H9 (cell line): ENCODE results near the gene SRBD1. TPM values are rescaled to one million over a fixed set of nuclear protein-coding genes. Genes with fewer than 3 reads are reported as not detected.

Experiments
- DNase-seq: peaks from one replicate; pipeline ENCODE4 v3.0.0-alpha.2; 2017
- H2AFZ ChIP-seq: one replicate; pipeline ENCODE4 v1.6.1; 2013; ENCODE audit warnings: mild to moderate bottlenecking, low read length, control low read depth, moderate library complexity
- H2AK5ac ChIP-seq: 2 replicates; pipeline ENCODE4 v1.6.1; 2013; ENCODE audit warnings: low read length, control low read depth, mixed read lengths; ENCODE audit not compliant: insufficient read length
- H2BK120ac ChIP-seq: one replicate; pipeline ENCODE4 v1.6.1; 2013; ENCODE audit warnings: low read depth, mild to moderate bottlenecking, low read length, control low read depth, inconsistent platforms; ENCODE audit not compliant: poor library complexity, severe bottlenecking
- H2BK12ac ChIP-seq: 2 replicates; pipeline ENCODE4 v1.6.1; 2013; ENCODE audit warnings: low read length, control low read depth, mixed read lengths, low read depth; ENCODE audit not compliant: insufficient read length
- H2BK15ac ChIP-seq: 2 replicates; pipeline ENCODE4 v1.6.1; 2013; ENCODE audit warnings: low read depth, low read length, control low read depth
- H2BK20ac ChIP-seq: one replicate; pipeline ENCODE4 v1.6.1; 2013; ENCODE audit warnings: low read depth, mild to moderate bottlenecking, low read length, control low read depth, inconsistent platforms; ENCODE audit not compliant: poor library complexity, severe bottlenecking
- H2BK5ac ChIP-seq: 2 replicates; pipeline ENCODE4 v1.6.1; 2013; ENCODE audit warnings: low read length, control low read depth, mixed read lengths; ENCODE audit not compliant: insufficient read length
- H3K14ac ChIP-seq: 2 replicates; pipeline ENCODE4 v1.6.1; 2013; ENCODE audit warnings: low read length, control low read depth; ENCODE audit not compliant: insufficient read depth
- H3K18ac ChIP-seq: 2 replicates; pipeline ENCODE4 v1.6.1; 2013; ENCODE audit warnings: low read depth, mild to moderate bottlenecking, mixed read lengths, low read length, control low read depth; ENCODE audit not compliant: insufficient read length
- H3K23ac ChIP-seq: 2 replicates; pipeline ENCODE4 v1.6.1; 2013; ENCODE audit warnings: low read length, control low read depth, mixed read lengths, low read depth; ENCODE audit not compliant: insufficient read length
- H3K23me2 ChIP-seq: 2 replicates; pipeline ENCODE4 v1.6.1; 2013; ENCODE audit warnings: low read depth, mild to moderate bottlenecking, mixed read lengths, low read length, control low read depth; ENCODE audit not compliant: insufficient read length, poor library complexity, severe bottlenecking
- H3K27ac ChIP-seq: 2 replicates; pipeline ENCODE4 v1.5.1; 2013; ENCODE audit warnings: low read length, control low read depth, mixed read lengths, low read depth; ENCODE audit not compliant: insufficient read length
- H3K27me3 ChIP-seq: 2 replicates; pipeline ENCODE4 v1.6.1; 2013; ENCODE audit warnings: low read length, control low read depth, inconsistent platforms; ENCODE audit not compliant: insufficient read depth
- H3K4ac ChIP-seq: 2 replicates; pipeline ENCODE4 v1.6.1; 2013; ENCODE audit warnings: low read depth, mild to moderate bottlenecking, control low read depth, inconsistent platforms, low read length, moderate library complexity
- H3K4me1 ChIP-seq: 2 replicates; pipeline ENCODE4 v1.6.1; 2013; ENCODE audit warnings: low read length, control low read depth, inconsistent platforms; ENCODE audit not compliant: insufficient read depth
- H3K4me2 ChIP-seq: 2 replicates; pipeline ENCODE4 v1.6.1; 2013; ENCODE audit warnings: low read length, control low read depth, mixed read lengths; ENCODE audit not compliant: insufficient read length, insufficient read depth
- H3K56ac ChIP-seq: 2 replicates; pipeline ENCODE4 v1.6.1; 2013; ENCODE audit warnings: low read depth, mild to moderate bottlenecking, mixed read lengths, low read length, control low read depth; ENCODE audit not compliant: insufficient read length
- H3K79me1 ChIP-seq: 2 replicates; pipeline ENCODE4 v1.6.1; 2013; ENCODE audit warnings: low read depth, mild to moderate bottlenecking, moderate library complexity, low read length, control low read depth, inconsistent platforms; ENCODE audit not compliant: insufficient read depth, poor library complexity, severe bottlenecking
- H3K79me2 ChIP-seq: 2 replicates; pipeline ENCODE4 v1.6.1; 2013; ENCODE audit warnings: low read length, control low read depth, inconsistent platforms; ENCODE audit not compliant: insufficient read depth
- H3K9ac ChIP-seq: 2 replicates; pipeline ENCODE4 v1.6.1; 2013; ENCODE audit warnings: low read length, control low read depth, mixed read lengths; ENCODE audit not compliant: insufficient read length; ENCODE audit errors: extremely low read depth
- H3K9me3 ChIP-seq: one replicate; pipeline ENCODE4 v1.6.1; 2013; ENCODE audit warnings: low read depth, low read length, inconsistent platforms; ENCODE audit not compliant: control insufficient read depth
- H3T11ph ChIP-seq: one replicate; pipeline ENCODE4 v1.6.1; 2013; ENCODE audit warnings: mild to moderate bottlenecking, low read length, control low read depth, inconsistent platforms
- H4K20me1 ChIP-seq: one replicate; pipeline ENCODE4 v1.6.1; 2013; ENCODE audit not compliant: control insufficient read depth, insufficient read length, insufficient read depth
- H4K5ac ChIP-seq: 2 replicates; pipeline ENCODE4 v1.6.1; 2013; ENCODE audit warnings: low read depth, mild to moderate bottlenecking, mixed read lengths, low read length, control low read depth; ENCODE audit not compliant: insufficient read length
- H4K8ac ChIP-seq: replicated peaks from 2 replicates; pipeline ENCODE4 v1.6.1; 2013; ENCODE audit warnings: low read length, control low read depth, mixed read lengths, low read depth; ENCODE audit not compliant: insufficient read length
- H4K91ac ChIP-seq: 2 replicates; pipeline ENCODE4 v1.6.1; 2013; ENCODE audit warnings: low read depth, mild to moderate bottlenecking, moderate library complexity, mixed read lengths, low read length, control low read depth; ENCODE audit not compliant: insufficient read length
- H3K27ac Mint-ChIP-seq, 3 experiments: 2 replicates in 2 of 3; 3 replicates in 1 of 3; pipeline ENCODE4 v1.8.0; 2020 to 2021; ENCODE audit warnings: mixed read lengths in 3 of 3, mild to moderate bottlenecking in 1 of 3, moderate library complexity in 1 of 3
- H3K27me3 Mint-ChIP-seq: 2 replicates; pipeline ENCODE4 v1.8.0; 2021; ENCODE audit warnings: low read depth, mild to moderate bottlenecking, moderate library complexity, mixed read lengths
- H3K36me3 Mint-ChIP-seq, 3 experiments: 2 replicates in 2 of 3; 3 replicates in 1 of 3; pipeline ENCODE4 v1.8.0; 2020 to 2021; ENCODE audit warnings: low read depth in 3 of 3, mixed read lengths in 3 of 3; ENCODE audit not compliant: insufficient read depth in 1 of 3
- H3K4me1 Mint-ChIP-seq, 2 experiments: 2 replicates each; pipeline ENCODE4 v1.8.0; 2020; ENCODE audit warnings: mixed read lengths in 2 of 2
- H3K4me3 Mint-ChIP-seq, 2 experiments: 2 replicates in 1 of 2; 3 replicates in 1 of 2; pipeline ENCODE4 v1.8.0; 2020 to 2021; ENCODE audit warnings: mild to moderate bottlenecking in 2 of 2, mixed read lengths in 2 of 2, moderate library complexity in 1 of 2
- H3K9me3 Mint-ChIP-seq, 2 experiments: 2 replicates in 1 of 2; 3 replicates in 1 of 2; pipeline ENCODE4 v1.8.0; 2020; ENCODE audit warnings: mild to moderate bottlenecking in 2 of 2, mixed read lengths in 2 of 2, moderate library complexity in 1 of 2
- WGBS: extraction: QIAGEN DNeasy Blood & Tissue Kit; methylation state at CpG from one replicate; pipeline ENCODE4 v1.1.7; 2013; ENCODE audit warnings: missing lambda C conversion rate, low lambda C conversion rate, mixed read lengths; ENCODE audit not compliant: insufficient read length; ENCODE audit errors: extremely low coverage; 5-methylcytosine and 5-hydroxymethylcytosine counted together
- total RNA-seq: library from RNA; stranded (reverse); gene quantifications from 2 replicates; pipeline ENCODE4 v1.2.1, GENCODE V29; 2021
- TF ChIP-seq, protein P1 (sequence below): fragments of 200-600 bp; sonication (generic); conservative IDR thresholded peaks from 3 replicates; pipeline ENCODE4 v1.8.0; 2021; ENCODE audit warnings: antibody characterized with exemption, mild to moderate bottlenecking

The SRBD1 gene
- total RNA-seq, 1 experiment from 2014 or later = 18.3 TPM

DNA sequence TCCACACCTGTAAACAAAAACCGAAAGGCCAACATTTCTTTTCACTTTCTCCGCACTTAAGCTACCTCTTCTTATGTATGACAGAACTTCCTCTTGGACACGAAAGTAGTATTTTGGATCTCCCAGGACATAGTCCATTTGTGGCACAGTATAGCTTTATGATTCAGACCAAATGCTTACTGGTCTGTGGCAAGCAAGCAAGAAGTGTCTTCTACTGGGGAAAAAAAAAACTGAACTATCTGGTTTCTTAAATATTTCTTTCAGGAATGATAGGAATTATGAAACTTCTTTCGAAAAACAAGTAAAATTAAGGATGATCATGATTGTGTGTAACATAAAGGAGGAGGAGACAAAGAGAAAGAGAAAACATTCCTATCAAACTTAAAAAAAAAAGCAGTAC, 33.6 kb downstream of the SRBD1 start:
- H3K36me3 Mint-ChIP-seq = peaks cover 9 to 24% (median 13%) of the 10 kb centered on the region in 3 experiments; a peak in 6 of 7 replicates
- no peak overlapping the region for H2BK15ac ChIP-seq
- H2AFZ ChIP-seq = no peak overlapping the region
- H3T11ph ChIP-seq = no peak overlapping the region
- no peak overlapping the region for H4K5ac ChIP-seq
- H3K4me3 Mint-ChIP-seq = no peak overlapping the region
- no peak overlapping the region for H2BK5ac ChIP-seq
- H2AK5ac ChIP-seq = no peak overlapping the region
- H2BK20ac ChIP-seq = no peak overlapping the region
- no peak overlapping the region for H4K8ac ChIP-seq
- H3K79me2 ChIP-seq = no peaks in the 10 kb centered on the region
- H3K9me3 Mint-ChIP-seq = no peaks in the 10 kb centered on the region
- no peak overlapping the region for H4K91ac ChIP-seq
- H3K18ac ChIP-seq = no peak overlapping the region
- no peaks in the 10 kb centered on the region for H3K4me1 ChIP-seq
- no peak overlapping the region for H3K4me2 ChIP-seq
- H3K27ac ChIP-seq = no peak overlapping the region
- no peak overlapping the region for H2BK12ac ChIP-seq
- H3K4me1 Mint-ChIP-seq = peaks cover 2 to 7% of the 10 kb centered on the region in 2 experiments
- no peak overlapping the region for H2BK120ac ChIP-seq
- H3K23me2 ChIP-seq = no peaks in the 10 kb centered on the region
- H3K4ac ChIP-seq = no peak overlapping the region
- DNase-seq = no peak
- no peaks in the 10 kb centered on the region for H3K27me3 ChIP-seq
- no peaks in the 10 kb centered on the region for H3K9me3 ChIP-seq
- H3K14ac ChIP-seq = no peak overlapping the region
- no peak overlapping the region for H3K23ac ChIP-seq
- no peaks in the 10 kb centered on the region for H4K20me1 ChIP-seq
- H3K56ac ChIP-seq = no peak overlapping the region
- WGBS = 100% methylated on average over 1 of the region's 4 CpGs
- H3K27ac Mint-ChIP-seq = no peak overlapping the region
- TF ChIP-seq, protein P1, sequence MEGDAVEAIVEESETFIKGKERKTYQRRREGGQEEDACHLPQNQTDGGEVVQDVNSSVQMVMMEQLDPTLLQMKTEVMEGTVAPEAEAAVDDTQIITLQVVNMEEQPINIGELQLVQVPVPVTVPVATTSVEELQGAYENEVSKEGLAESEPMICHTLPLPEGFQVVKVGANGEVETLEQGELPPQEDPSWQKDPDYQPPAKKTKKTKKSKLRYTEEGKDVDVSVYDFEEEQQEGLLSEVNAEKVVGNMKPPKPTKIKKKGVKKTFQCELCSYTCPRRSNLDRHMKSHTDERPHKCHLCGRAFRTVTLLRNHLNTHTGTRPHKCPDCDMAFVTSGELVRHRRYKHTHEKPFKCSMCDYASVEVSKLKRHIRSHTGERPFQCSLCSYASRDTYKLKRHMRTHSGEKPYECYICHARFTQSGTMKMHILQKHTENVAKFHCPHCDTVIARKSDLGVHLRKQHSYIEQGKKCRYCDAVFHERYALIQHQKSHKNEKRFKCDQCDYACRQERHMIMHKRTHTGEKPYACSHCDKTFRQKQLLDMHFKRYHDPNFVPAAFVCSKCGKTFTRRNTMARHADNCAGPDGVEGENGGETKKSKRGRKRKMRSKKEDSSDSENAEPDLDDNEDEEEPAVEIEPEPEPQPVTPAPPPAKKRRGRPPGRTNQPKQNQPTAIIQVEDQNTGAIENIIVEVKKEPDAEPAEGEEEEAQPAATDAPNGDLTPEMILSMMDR = no peak
- no peak overlapping the region for H3K9ac ChIP-seq
- no peaks in the 10 kb centered on the region for H3K79me1 ChIP-seq
- H3K27me3 Mint-ChIP-seq = no peaks in the 10 kb centered on the region
